Activated CD8-positive, alpha-beta memory T cell treated with anti-CD3 and anti-CD28 coated beads for 24 hours (primary cell): ENCODE results near the gene FAM241A.
"Not testable (repeated sequence)": the region's sequence is repeated elsewhere in the genome, so short reads cannot be mapped to it uniquely, and the experiment has no call there.

Experiments
- DNase-seq: peaks from one replicate; pipeline ENCODE4 v3.0.0-alpha.2; 2020

The FAM241A gene

DNA sequence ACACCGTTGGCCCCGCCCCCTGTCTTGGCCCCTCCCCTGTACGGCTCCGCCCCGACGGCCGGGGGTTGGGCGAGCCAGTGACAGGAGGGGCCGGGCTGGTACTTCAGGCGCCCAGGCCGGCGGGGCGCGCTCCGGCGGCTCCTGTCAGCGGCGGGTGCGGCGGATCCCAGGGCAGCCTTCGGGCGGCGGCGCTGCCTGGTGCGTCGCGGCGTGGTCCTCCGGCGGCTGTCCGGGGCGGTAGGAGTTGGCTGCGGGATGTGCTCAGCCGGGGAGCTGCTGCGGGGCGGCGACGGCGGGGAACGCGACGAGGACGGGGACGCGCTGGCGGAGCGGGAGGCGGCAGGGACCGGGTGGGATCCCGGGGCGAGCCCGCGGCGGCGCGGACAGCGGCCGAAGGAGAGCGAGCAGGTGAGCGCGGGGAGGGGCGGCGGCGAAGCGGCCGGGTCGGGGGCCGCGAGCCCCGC lies at the start of gene FAM241A:
TSS of gene FAM241A (plus strand) at position 129 of the 464 bp plus-strand sequence. CDS start at position 256, 127 bp downstream.
- peak; percentile 99 for DNase-seq

DNA sequence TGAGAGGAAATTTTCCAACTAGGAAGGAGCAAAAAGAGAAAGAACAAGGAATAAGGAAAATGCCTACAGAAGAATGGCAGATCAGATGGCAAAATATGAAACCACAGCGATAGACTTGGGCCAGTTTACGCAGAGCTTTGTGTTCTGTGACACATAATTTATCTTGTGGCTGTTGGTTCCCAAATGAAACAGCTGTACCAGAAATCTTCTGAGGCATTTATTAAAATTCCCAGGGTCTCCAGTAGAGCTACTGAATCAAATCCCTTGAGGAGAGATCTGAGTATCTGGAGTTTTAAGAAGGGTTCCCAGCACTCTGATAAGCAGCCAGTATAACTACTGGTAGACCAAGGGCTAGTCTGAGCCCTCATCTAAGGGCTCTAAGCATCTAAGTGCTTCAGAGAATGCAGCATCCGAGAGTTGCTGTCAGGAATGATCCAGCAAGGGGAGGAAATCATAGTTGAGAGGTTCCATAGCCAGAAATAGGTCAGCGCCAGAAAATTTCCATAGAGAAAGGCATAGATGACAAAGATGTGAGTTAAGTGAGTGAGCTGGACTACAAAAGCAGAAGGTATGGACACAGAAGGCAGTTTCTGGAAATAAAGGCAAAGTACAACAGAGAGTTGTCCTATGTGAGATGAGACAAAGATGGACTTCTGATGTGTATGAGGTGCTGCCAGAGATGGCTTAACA lies 46.3 kb upstream of the FAM241A start:
- no peak for DNase-seq

DNA sequence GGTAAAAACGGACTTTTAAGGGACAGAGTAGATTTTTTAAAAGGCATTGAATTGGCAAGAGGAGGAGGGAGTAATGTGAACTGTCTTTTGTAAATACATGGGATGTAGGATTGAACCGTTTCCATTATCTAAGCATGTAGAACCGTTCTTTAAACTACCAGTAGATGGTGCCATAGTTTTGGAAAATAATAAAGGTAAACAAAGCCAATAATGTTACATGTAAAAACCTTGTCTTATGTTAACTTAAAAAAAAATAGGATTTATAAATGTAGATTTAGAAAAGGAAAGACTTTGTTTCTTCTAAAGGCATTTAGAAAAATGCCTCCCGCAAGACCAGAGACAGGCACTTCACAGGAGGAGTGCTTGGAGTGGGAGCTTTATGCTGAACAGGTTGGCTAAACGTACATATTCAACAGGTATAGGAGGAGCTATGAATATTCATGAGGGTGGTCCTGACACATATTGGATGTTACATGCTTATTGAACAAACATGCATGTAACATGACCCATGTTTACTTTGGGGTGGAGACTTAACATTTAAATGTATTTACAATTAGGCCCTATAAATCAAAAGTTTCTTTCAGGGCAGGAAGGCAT lies 45.5 kb upstream of the FAM241A start:
- DNase-seq = no peak

DNA sequence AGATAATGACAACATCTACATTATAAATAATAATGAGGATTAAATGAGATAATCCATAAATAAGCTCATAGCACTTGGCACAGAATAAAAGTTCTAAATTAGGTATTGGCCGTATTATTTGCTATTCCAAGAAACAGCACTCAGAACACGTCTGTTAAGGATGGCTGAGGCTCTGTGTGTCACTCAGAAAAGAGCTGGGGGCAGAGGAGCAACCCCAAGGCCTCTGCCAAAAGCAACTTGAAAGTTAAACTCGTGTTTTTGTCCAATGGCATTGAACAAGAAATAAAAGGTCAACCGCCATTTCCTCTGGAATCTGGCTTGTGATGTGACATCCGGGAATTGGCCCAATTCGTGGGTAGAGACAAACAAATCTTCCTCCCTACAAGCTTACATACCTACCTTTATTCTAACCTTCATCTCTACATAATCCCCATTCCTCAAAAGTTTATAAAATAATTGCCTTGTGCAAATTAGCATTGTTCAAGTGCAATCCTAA lies 42.3 kb upstream of the FAM241A start:
- no peak for DNase-seq

DNA sequence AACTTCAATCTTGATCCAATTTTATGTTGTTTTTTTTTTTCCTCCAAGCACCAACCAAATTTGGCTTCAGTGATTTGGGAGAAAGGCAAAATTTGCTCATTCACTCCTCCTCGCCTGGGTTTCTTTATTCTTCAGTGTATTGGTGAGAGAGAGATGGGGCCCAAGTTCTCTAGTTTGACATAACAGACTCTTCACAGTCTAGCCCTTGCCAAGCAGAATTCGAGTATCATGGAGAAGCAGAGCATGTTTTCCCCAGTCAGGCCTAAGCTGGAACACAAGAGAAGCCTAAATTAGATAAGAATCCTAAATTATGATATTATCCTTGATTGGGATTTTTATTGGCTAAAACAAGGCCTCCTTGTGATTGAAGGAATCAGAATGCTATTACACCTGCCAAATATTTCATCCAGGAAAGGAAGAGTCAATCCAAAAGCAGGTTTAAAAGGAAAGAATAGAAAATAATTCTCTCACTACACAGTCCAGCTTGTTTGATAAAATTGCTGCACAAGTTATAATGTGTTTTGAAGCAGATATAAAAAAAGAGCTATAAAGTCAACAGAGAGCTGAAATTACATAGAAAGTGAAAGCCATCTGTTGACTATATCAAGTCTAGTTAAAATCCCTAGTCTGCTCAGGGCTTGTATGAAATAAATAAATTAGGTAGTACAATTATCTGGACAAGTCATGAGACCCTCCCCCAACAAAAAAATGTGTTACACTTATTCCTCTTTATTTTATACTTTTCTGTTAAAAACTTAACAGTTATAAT lies 39.9 kb upstream of the FAM241A start:
- no peak for DNase-seq

DNA sequence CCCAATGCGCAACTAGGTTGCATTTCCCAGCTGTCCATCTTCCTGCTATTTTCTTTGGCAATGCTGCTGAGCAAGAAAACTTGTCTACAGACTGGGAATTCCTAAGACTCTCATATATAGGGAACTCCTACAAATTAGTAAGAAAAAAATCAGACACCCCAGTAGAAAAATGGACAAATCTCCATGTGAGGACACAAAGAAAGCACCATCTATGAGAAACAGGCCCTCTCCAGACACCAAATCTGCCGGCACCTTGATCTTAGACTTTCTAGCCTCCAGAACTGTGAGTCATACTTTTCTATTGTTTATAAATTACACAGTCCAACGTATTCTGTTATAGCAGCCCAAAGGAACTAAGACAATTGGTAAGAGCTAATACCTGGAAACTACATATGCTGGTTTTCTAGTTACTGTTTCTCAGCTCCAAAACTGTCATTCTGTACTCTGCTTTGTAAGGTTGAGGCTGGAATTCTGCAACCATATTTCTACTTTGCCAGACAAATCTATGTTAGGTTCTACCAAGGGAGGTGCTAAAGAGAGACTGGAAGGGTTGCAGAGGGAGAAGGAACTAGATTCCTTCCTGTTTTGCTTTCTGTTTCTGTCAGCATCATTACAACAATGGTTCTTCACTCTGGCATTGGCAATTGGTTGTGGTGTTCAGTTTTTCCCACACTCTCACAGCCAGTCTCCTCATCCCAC lies 35.7 kb upstream of the FAM241A start:
- no peak for DNase-seq

DNA sequence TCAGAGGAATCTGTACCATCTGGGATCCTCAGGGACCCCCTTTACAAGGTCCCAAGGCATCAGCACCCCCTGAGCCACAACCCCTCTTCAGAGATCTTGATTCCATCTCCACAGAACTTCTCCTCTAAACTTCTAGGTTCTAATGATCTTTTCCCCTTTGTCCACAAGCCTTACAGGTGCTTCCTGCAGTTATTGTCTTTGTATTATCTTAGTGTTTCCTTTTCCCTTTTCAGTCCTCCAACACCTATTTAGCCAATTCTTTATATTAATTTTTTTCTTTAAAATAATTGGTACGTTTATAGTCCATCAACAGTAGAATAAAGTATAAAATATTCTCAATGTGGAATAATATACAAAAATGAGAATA lies 35.2 kb upstream of the FAM241A start:
- no peak for DNase-seq

DNA sequence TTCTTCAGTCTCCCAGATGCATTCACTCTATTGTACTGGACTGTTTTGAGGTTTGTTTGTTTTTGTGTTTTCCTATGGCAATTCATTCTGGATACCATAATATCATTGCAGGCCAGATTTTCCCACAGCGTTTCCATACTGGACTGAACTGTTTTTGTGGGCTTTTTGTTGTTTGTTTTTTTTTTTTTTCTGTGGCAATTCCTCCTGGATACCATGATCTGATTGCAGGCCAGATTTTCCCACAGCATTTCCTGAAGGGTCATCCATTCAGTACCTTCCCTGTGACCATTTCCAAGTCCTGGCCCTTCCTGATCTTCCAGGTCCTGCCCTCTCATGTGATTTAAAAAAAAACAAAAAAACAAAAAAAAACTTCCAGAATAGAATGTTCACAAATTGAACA lies 33.9 kb upstream of the FAM241A start:
- DNase-seq = no peak

DNA sequence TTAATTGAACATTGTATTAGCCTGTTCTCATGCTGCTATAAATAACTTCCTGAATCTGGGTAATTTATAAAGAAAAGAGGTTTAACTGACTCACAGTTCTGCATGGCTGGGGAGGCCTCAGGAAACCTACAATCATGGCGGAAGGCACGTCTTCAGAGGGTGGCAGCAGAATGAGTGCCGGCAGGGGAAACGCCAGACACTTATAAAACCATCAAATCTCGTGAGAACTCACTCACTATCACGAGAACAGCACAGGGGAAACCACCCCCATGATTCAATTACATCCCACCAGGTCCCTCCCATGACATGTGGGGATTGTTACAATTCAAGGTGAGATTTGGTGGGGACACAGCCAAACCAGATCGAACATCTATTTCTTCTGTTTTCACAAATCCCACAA lies 33.2 kb upstream of the FAM241A start:
- not testable (repeated sequence) for DNase-seq

DNA sequence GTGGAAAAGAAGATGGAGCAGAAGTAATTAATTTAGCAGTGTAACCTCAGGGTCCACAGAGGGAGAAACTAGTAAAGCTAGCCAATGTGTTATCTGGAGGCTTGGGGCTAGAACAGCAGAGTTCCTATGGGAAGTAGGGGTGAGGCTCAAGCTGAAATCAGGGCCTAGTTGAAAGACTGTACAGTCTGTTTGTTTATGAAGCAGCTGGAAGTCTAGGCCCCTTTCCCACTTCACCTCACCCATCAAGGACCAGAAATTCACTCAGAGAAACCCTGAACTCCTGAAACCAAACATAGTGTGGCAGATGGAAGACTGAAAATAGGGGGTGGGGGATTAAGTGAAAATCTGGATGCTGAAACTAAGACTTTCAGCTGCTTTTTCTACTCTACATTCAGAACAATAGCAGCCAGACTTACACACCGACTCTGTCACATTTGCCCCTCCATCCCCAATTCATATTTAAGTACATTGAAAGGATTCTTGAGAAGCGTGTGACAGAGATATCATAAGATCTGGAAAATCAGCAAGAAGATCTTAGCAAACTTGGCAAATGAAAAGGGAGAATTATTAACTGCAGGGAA lies 32.6 kb upstream of the FAM241A start:
- DNase-seq = no peak

DNA sequence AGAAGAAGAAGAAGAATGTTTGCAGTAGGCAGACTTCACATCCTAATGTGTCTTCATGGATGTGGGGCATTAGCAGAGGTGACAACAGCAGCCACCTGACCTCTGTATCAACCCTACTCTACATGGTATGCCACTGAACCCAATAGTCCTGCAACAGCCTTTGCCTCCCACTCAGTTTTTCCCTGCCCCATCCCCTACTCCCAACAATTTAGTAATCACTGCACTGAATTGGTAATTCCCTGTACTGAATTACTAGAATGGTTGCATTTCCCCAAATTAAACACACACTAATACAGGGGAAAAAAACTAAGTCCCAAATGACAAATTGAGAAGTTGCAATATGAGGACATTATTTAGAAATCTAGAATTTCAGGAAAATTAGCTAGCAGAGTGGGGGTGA lies 31.4 kb upstream of the FAM241A start:
- DNase-seq = no peak

DNA sequence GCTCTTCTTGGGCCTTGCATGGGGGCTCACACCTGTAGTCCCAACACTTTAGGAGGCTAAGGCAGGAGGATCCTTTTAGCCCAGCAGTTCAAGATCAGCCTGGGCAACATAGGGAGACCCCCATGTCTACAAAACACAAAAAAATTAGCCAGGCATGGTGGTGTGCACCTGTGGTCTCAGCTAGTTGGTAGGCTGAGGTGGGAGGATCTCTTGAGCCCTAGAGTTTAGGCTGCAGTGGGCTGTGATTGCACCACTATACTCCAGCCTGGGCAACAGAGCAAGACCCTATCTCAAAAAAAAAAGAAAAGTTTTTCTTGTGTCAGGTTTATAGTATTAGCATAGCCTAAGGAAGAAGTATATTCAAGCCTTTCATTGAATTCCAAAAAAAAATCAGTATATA lies 30.8 kb upstream of the FAM241A start:
- DNase-seq = no peak

DNA sequence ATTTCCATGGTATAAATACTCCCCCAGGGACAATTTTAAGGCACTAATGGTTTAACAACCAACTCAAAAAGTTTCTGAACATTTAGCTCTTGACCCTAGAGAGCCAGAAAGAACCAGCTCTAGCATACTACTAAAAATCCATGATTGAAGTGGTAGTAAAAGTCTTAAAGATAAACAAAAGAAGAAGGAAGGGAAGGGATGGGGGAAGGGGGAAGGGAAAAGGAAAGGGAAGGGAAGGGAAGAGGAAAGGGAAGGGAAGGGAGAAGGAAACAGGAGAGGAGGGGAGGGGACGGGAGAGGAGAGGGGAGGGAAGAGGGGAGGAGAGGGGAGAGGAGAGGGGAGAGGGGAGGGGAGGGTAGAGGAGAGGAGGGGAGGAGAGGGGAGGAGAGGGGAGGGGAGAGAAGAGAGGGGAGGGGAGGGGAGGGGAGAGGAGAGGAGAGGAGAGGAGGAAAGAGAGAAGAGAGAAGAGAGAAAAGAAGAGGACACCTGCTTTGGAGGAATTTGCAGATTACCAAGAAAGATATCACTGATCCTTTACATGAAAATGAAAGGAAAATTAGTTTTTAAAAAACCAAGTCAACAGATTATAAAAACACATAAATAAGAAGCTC lies 26.4 kb upstream of the FAM241A start:
- DNase-seq = no peak

DNA sequence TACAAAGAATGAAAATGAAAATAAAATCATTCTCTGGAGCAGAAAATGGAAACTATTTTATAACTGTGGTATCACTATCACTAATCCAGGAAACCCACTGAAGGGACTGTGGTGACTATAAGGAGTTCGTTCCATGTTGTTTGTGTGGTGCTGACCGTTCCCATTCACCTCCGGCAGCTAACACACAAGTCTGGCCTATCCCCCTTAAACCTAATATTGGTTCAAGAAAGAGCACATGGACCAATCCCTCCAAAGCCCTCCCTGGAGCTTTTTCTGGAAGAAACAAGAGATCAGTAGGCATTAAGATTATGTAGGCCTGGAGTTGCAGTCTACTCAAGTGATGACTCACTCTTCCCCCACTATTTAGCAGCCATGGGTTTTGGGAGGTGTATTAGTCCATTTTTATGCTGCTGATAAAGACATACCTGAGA lies 25.9 kb upstream of the FAM241A start:
- peak; percentile 81 for DNase-seq

DNA sequence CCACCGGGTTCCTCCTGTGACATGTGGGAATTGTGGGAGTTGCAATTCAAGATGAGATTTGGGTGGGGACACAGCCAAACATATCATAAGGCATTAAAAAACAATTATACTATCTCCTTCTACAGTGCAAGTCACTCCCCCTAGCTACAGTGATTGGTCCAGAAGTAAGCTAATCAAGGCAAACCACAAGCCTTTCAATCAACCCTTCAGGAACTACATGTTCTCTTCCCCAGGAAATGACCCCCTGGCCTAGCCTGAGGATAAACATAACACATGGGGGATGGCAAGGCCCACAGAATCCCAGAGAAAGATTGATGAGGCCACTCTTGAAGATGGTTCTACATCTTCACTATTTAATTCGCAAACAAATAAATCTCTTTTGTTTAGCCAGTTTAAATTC lies 25.2 kb upstream of the FAM241A start:
- no peak for DNase-seq

DNA sequence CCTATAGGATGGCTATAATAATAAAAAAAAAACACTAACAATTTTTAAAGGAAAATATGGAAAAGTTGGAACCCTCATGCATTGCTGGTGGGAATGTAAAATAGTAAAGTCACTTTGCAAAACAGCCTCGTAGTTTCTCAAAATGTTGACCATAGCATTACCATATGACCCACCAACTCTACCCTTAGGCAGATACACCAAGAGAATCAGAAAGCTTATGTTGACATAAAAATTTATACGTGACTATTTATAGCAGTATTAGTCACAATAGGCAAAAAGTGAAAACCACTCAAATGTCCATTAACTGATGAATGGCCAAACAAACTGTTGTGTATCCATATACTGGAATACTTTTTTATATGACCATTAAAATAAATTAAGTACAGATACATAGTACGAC lies 19.8 kb upstream of the FAM241A start:
- no peak for DNase-seq

DNA sequence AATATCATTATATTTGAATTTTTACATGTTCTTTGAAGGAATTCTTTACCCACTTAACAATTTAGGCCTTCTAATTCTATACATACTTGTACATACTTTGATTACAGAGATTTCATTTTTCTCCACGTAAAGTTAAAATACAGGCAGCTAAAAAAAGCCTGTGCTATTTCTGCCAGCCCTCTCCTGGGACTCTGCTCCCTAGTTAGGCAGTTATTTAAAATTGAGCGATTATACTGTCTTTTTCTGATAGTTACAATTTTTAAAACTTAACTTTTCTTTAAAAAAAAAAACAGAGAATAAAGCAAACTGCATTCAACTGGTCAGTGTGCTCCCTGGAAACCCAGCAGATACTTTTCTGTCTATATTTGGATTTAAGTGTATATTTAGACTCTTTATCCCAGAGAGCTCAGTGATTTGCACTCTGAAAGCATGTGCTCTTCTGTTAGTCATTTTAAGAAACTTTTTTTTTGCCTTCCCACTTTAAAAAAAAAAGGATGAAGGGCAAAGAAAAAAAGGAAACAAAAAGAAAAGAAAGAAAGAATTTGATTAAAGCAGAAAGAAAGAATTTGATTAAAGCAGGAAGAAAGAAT lies 18.1 kb upstream of the FAM241A start:
- DNase-seq = no peak

DNA sequence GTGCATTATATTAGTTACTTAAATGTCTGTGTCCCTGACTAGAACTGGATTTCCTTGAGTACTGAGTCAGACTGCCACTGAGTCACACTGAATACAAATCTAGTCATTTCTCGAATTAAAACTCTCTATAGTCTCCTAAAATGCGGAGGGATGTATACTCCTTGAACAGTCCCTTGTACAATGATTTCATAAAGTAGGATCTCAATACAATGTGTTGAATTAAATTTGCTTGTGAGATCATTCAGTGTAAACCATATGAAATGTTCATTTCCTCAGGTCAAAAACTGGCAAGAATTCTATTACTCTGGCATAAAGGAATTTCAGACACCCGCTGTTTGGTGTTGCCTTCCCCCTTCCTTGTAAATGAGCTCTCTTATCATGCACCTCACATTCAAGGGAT lies 17.5 kb upstream of the FAM241A start:
- DNase-seq = no peak

DNA sequence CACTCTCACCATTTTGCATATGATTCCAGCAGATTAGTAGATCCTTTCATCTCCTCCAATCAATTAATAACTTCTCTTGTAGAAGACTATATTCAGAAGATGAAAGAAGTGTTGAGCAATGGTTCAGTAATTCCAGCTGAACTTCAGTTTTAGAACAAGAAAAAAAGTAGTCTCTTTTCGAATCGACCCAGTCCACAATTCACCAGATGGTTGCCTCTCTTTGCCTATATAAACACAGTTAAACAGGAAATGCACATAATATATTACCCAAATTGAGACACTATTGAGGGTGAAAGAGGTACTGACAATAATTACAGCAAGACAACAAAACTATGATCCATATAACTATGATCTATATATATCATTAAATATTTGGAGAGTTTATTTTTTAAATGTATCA lies 16.8 kb upstream of the FAM241A start:
- no peak for DNase-seq

DNA sequence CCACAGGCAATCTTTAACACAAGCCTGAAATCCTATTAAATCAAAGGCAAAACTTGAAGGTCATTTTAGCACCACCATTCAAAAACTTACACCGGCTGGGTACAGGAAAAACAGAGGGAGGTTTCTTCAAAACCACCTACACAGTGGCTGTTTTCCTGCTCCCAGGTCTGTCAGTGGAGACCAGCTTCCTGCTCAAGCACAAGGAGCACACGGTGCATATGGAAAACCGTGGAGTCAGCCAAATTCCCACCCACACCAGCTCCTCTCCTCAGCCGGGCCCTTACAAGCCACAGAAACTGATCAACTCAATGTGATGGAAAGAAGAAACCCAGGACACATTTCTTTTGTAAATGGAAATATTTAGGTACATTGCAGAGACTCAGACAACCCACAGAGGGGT lies 14.3 kb upstream of the FAM241A start:
- DNase-seq = no peak

DNA sequence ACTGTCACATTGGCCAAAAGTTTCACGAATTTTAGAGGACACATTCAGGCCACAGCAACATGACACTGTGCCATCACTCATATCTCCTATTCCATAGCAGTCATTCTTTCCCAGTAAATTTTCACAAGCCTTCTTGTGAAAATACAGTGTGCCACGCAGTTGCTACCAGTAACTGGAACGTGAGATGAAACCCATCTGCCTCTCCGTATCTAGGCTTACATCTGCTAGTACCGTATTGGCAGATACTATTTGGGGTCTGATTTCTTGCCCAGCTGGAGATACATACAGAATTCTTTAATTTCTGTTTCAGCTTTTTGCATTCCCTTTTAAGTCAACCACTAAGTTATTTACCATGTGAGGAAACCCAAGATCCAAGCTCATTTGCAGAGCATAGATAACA lies 8.7 kb upstream of the FAM241A start:
- DNase-seq = no peak

DNA sequence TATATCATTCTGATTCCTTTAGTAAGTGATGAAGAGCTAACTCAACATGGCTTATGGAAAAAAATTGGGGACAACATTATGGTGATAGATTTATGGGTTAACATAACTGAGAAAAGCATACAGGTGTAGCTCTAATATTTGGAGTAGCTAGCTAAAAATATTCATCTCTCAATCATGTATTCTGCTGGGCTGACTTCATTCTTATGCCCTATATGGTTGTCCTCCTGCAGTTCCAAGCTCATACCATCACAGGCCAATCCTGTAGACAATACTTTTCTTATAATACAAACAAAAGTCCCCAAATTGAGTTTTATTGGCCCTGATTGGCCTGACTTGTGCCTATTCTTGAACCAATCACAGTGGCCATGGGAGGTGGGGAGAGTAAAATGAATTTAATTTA lies 6.7 kb upstream of the FAM241A start:
- DNase-seq = no peak
